ENCODE results near the gene GPR78. TPM values are rescaled to one million over a fixed set of nuclear protein-coding genes. Genes with fewer than 3 reads are reported as not detected.

The GPR78 gene
- total and polyA plus RNA-seq, 2 donors (not counting 1 experiment from before 2014, with no cell fraction given) = 0.20 to 0.33 TPM

- Histone ChIP-seq H3K9ac (ENCODE audit: insufficient read depth, low read length) (no peak overlapping the region), H3K4me2 (ENCODE audit: extremely low read depth, insufficient read depth, low read length) (no peak overlapping the region), H3K4me1 (ENCODE audit: control insufficient read depth, extremely low read depth, insufficient read depth, low read length) (peaks cover 7% of the 10 kb centered on the region), H3K79me2 (ENCODE audit: control insufficient read depth, insufficient read depth, low read length) (no peaks in the 10 kb centered on the region), H2AFZ (ENCODE audit: low read length) (no peak overlapping the region), H3K9me3 (ENCODE audit: control insufficient read depth, insufficient read depth, low read depth, low read length) (no peaks in the 10 kb centered on the region), H3K4me3 (replicated peaks in 1 of 4; ENCODE audit: control extremely low read depth in 1 of 4, insufficient read depth in 1 of 4, low read depth in 3 of 4, low read length in 4 of 4) (no peak overlapping the region), H3K36me3 (ENCODE audit: control insufficient read depth, insufficient read depth, low read length) (no peaks in the 10 kb centered on the region), H4K20me1 (ENCODE audit: control insufficient read depth, extremely low read depth, insufficient read depth, low read length) (no peaks in the 10 kb centered on the region), H3K27ac (ENCODE audit: insufficient read depth, low read length) (no peak overlapping the region), H3K27me3 (ENCODE audit: control insufficient read depth, insufficient read depth, low read length) (no peaks in the 10 kb centered on the region)
- TF ChIP-seq CTCF (conservative IDR thresholded peaks at IDR 0.05 in 1 of 2, IDR thresholded peaks at IDR 0.05 in 1 of 2; ENCODE audit: low read depth in 1 of 2, low read length in 2 of 2) = no peak
- TF ChIP-seq EZH2 (IDR thresholded peaks at IDR 0.05; ENCODE audit: low read length, missing control alignments) = no peak
- no peak for DNase-seq (ENCODE audit: low read depth in 2 of 2)
Observed at GRCh38 chr4:8542776-8543525, 37.2 kb upstream of the GPR78 start.

GRCh38 chr4:8543623-8544022 lies 36.6 kb upstream of the GPR78 start:
- no peak overlapping the region for H3K4me3 ChIP-seq (replicated peaks in 1 of 4; ENCODE audit: control extremely low read depth in 1 of 4, insufficient read depth in 1 of 4, low read depth in 3 of 4, low read length in 4 of 4)
- H3K9ac ChIP-seq (ENCODE audit: insufficient read depth, low read length) = no peak overlapping the region
- no peak overlapping the region for H2AFZ ChIP-seq (ENCODE audit: low read length)
- H3K4me2 ChIP-seq (ENCODE audit: extremely low read depth, insufficient read depth, low read length) = no peak overlapping the region
- H3K27me3 ChIP-seq (ENCODE audit: control insufficient read depth, insufficient read depth, low read length) = no peaks in the 10 kb centered on the region
- no peak overlapping the region for H3K27ac ChIP-seq (ENCODE audit: insufficient read depth, low read length)
- DNase-seq (ENCODE audit: low read depth in 2 of 2) = no peak
- no peaks in the 10 kb centered on the region for H3K36me3 ChIP-seq (ENCODE audit: control insufficient read depth, insufficient read depth, low read length)
- H3K79me2 ChIP-seq (ENCODE audit: control insufficient read depth, insufficient read depth, low read length) = no peaks in the 10 kb centered on the region
- H3K9me3 ChIP-seq (ENCODE audit: control insufficient read depth, insufficient read depth, low read depth, low read length) = no peaks in the 10 kb centered on the region
- TF ChIP-seq EZH2 (IDR thresholded peaks at IDR 0.05; ENCODE audit: low read length, missing control alignments) = no peak
- TF ChIP-seq CTCF (conservative IDR thresholded peaks at IDR 0.05 in 1 of 2, IDR thresholded peaks at IDR 0.05 in 1 of 2; ENCODE audit: low read depth in 1 of 2, low read length in 2 of 2) = no peak
- no peaks in the 10 kb centered on the region for H4K20me1 ChIP-seq (ENCODE audit: control insufficient read depth, extremely low read depth, insufficient read depth, low read length)
- peaks cover 6% of the 10 kb centered on the region for H3K4me1 ChIP-seq (ENCODE audit: control insufficient read depth, extremely low read depth, insufficient read depth, low read length)

GRCh38 chr4:8544282-8544681 lies 35.9 kb upstream of the GPR78 start:
- Histone ChIP-seq H3K9me3 (ENCODE audit: control insufficient read depth, insufficient read depth, low read depth, low read length) (no peaks in the 10 kb centered on the region), H3K27ac (ENCODE audit: insufficient read depth, low read length) (no peak overlapping the region), H3K9ac (ENCODE audit: insufficient read depth, low read length) (no peak overlapping the region), H3K36me3 (ENCODE audit: control insufficient read depth, insufficient read depth, low read length) (no peaks in the 10 kb centered on the region), H3K4me2 (ENCODE audit: extremely low read depth, insufficient read depth, low read length) (no peak overlapping the region), H3K79me2 (ENCODE audit: control insufficient read depth, insufficient read depth, low read length) (no peaks in the 10 kb centered on the region), H3K27me3 (ENCODE audit: control insufficient read depth, insufficient read depth, low read length) (no peaks in the 10 kb centered on the region), H4K20me1 (ENCODE audit: control insufficient read depth, extremely low read depth, insufficient read depth, low read length) (no peaks in the 10 kb centered on the region), H3K4me1 (ENCODE audit: control insufficient read depth, extremely low read depth, insufficient read depth, low read length) (peaks cover 3% of the 10 kb centered on the region), H2AFZ (ENCODE audit: low read length) (no peak overlapping the region), H3K4me3 (replicated peaks in 1 of 4; ENCODE audit: control extremely low read depth in 1 of 4, insufficient read depth in 1 of 4, low read depth in 3 of 4, low read length in 4 of 4) (no peak overlapping the region)
- no peak for TF ChIP-seq EZH2 (IDR thresholded peaks at IDR 0.05; ENCODE audit: low read length, missing control alignments)
- no peak for DNase-seq (ENCODE audit: low read depth in 2 of 2)

Measured in fibroblast of lung (primary cell).